Kasumi-1 (cell line): ENCODE results near the gene LAPTM5.
A peak's percentile ranks its signal among the peaks of the same experiment; 100 is the strongest.

Source experiments
- DNase-seq, 2 experiments: peaks; one replicate each; lab custom pipeline; 2025; lab: John Stamatoyannopoulos, UW

Gene LAPTM5

DNA sequence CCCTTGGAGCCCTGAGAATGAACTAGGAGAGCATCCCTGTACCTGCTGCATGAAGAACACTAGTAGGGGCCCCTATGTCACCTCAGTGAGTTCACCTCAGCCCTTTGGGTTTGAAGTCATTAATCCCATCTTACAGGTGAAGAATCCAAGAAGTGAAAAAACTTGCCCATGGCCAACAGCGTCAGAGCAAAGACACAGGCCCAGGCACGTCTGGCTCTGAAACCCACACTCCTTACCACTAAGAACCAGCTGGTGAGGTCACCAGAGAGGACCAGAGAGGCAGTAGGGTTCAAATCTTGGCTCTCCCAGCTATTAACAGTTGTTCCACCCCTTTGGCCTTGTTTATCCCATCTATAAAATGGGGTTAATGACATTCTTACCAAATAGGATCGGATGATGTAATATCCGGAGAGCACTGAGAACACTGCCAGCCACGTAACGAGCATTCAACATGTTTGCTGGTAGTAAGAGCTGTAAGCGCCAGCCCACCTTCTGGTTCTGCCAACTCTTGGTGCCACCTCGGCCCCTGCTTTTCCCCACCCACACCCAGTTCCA is 43.0 kb downstream of the LAPTM5 start:
- no peak for DNase-seq

DNA sequence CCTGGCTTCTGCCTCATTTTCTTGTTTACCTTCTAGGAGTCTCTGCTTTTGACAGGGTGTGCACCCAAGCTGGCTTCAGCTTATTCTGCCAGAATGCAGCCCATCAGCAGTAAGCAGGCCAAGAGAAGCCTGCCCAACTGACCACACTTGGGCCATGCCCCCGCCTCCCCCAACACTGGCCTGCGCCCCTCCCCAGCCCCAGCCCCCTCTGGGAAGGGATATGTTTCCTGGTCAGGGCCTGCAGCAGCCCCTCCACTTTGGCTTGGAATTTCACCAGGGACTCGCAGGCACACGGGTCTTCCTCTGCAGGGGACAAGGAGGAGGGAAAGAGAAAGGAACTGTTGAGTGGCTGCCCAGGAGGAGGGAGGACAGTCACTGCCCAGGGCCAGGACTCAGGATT is 43.5 kb downstream of the LAPTM5 start:
- DNase-seq = no peak

DNA sequence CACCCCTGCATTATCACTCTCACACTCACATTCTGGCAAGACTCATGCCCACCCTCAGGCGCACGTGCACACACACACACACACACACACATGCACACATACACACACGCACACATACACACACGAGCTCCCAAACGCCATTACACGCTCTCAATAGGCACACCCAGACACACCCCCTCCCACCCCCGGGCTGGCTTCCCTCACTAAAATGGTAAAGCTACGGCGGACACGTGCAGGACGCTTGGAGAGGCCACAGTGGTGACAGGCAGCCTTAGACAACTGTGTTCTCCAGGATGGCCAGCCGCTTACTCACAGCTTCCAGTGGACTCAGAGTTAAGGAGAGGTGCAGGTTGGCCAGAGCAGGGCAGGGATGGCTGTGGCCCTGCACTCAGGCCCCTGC is 44.3 kb downstream of the LAPTM5 start:
- no peak for DNase-seq

DNA sequence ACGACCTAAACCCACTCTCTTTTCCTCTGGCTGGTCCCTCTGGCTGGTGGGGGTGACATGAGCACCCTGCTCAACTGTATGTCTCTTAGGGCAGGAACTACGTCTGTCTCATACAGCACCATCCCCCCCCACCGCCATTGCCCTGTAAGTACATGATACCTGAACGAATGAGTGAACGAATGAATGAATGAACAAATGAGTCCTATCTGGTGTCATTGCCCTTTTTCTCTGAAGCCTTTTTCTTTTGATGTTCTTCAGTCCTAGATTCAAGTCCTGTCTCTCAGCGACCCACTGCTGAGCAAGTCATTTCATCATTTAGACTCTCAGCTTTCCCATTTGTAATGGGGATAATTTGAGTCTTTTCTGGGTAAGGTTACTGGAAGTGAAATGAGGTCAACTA is 45.0 kb downstream of the LAPTM5 start:
- no peak for DNase-seq

DNA sequence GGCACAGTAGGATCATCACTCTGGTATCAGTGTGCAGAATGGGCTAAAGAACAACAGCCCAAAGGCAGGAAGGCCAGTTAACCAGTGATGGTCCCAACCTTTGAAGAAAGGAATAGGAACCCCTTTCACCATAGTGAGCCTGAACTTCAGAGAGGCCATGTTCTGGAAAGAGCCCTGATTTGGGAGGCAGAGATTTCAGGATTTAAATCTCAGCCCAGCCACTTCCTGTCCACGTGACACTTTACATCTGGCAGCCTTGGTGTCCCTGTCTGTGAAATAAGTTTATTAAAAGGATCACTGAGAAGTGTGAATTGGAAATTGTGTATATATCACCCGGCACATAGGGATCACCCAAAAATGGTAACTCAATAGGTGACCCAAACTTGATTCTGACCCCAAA is 47.2 kb downstream of the LAPTM5 start:
- DNase-seq = no peak

DNA sequence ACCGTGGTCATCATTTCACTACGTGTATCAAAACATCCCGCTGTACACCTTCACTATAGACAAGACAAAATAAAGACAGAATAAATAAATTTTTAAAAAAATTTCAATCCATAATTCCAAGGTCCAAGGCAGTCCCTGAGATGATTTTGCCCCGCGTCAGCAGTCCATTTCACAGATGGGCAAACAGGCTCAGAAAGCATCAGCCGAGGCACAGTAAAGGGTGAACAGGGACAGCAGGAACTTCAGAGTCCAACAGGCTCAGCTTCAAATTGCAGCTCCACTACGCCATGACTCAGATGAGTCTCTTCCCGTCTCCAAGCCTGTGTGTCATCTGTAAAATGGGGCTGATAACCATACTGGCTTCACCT is 49.2 kb downstream of the LAPTM5 start:
- DNase-seq = no peak

DNA sequence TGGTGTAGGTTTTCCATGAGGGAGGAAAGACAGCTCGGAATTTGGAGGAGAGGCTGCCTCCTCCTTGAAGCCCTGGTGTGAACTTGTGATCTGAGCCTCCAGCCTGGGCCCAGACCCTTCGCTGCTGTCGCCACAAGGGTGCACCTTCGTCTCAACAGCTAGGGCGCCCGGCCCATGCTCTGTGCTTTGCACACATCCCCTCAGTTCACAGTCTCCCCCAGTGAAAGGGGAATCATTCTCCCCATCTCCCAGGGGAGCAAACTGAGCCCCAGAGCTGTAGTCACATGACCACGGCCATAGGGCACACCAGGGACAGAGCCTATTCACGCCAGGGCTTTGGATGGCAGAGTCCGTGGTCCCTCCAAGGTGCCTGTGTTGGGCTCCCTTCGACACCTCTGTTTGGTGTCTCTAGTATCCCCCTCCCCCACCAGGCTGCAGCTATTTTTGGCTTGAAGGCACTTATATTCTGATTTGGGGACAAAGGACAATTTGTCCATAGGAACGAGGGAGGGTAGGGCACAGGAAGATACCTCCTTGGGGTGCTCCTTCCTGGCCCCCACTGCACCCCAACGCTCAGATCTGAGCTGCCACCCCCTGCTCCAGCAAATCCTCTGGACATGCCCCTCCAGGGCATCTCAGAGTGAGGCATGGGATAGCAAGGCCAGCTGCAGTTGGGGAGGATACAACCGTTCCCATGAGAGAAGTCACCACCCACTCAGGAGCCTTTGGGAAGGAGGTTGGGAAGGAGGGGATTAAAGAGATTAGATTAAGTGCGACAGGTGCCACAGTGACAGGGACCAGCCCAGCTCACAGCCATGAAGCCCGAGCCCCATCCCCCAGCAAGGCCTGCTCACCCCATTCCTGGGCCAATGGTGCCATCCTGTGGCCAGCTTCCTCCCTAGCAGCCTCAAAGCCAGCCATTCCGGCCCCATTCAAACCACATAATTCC is 49.9 kb downstream of the LAPTM5 start:
- DNase-seq = peak; percentile 46 to 48

DNA sequence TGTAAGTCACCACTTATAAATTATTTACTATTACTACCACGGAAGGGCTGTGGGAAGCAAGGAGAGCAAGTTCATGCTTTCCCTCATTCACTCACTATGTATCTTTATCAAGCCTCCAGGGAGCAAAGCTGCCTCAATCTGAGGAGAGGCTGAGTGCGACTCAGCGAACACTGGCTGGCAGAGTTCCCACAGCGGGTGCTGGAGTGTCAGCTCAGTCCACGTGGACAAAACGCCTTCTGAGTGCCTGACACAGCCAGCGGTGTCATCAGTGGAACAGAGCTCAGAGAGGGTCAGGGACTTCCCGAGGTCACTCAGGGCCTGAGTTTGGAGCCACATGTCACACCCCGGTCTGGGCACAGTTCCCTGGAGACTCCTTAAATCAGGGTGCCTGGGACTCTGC is 51.0 kb downstream of the LAPTM5 start:
- no peak for DNase-seq

DNA sequence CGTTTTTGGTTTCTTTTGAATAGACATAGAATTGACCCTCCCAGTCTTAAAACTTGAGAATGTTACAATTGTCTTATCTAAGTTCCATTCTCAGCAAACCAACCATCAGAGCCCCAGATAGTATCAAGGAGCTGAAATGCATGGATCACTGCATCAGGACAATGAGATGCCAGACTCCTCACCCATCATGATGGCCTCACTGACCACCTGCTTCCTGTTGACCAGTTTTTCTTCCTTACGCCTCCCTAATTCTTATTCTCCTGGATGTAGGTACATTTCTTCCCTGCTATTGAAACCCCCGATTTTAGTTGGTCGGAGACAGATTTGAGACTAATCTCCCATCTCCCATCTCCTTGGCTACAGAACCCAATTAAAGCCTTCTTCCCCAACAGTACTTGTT is 51.9 kb downstream of the LAPTM5 start:
- no peak for DNase-seq

DNA sequence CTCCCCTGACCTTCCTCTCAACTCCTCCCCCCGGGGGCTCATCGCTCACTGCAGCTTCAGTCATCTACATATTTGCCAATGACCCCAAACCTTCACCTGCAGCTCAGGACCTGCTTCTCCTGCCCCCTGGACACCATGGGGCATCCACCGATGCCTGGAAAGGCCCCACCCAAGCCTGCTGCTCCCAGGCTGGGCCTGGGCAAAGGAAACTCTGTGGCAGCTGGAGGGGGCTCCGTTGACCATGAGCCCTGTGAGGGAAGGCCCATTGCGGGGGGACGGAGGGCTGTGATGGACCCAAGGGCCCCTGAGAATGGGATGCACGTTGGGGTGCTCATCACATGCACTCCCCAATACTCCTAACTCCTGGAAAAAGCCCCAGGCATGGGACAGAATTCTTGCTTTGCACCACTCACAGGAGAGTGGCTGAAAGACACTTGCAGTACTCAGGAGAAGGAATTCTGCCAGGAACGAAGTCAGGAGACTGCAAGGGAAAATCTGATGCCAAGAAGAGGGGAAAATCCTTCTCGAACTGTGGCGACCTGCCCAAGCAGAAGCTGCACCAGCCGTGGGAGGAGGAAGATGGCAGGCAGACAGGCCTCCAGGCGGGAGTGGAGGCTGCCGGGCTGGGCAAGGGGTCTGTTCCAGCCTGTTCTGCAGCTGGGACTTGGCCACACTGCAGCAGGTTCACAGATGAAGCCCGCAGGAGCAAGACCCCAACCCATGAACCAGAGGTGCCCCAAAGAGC is 52.6 kb downstream of the LAPTM5 start:
- no peak for DNase-seq

DNA sequence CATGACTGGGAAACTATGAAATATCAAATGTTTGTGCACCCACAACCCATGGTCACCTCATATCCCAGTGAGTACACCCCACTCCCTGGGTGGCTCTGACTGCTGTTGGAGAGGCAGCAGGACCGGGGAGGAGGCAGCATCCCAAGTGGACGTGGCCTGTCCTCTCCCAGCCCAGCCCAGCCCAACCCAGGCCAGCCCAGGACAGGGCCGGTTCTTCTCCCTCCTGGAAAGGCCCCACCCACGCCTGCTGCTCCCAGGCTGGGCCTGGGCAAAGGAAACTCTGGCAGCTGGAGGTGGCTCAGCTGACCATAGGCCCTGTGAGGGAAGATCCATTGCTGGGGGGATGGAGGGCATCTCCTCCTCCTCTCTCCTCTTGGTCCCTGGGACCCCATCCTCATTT is 53.3 kb downstream of the LAPTM5 start:
- no peak for DNase-seq

DNA sequence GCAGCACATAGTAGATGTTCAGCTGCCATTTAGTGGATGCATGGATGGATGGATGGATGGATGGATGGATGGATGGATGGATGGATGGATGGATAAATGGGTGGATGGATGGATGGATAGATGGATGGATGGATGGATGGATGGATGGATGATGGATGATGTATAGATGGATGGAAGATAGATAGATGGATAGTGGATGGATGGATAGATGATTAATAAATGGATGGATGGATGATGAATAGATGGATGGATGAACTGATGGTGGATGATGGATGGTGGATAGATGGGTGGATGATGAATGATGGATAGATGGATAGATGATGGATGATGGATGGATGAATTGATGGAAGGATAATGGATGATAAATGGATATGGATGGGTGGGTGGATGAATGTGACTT is 54.8 kb downstream of the LAPTM5 start:
- DNase-seq = no peak

DNA sequence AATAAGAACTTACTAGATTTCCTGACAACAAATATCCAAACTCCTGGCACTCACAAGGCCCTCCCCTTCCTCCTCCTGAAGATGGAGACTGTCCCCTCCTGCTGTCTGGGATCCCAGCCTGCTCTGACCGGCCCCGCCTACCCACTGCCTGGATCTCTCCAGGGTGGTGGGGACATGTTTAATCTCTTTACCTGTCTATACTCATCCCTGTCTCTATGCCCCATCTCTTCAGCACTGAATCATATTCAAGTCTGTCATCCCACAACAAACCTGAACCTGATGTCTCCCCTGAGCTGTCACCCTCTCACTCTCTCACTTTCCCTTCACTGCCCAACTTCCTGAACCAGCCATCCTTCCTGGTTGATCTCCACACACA is 56.3 kb downstream of the LAPTM5 start:
- DNase-seq = no peak

DNA sequence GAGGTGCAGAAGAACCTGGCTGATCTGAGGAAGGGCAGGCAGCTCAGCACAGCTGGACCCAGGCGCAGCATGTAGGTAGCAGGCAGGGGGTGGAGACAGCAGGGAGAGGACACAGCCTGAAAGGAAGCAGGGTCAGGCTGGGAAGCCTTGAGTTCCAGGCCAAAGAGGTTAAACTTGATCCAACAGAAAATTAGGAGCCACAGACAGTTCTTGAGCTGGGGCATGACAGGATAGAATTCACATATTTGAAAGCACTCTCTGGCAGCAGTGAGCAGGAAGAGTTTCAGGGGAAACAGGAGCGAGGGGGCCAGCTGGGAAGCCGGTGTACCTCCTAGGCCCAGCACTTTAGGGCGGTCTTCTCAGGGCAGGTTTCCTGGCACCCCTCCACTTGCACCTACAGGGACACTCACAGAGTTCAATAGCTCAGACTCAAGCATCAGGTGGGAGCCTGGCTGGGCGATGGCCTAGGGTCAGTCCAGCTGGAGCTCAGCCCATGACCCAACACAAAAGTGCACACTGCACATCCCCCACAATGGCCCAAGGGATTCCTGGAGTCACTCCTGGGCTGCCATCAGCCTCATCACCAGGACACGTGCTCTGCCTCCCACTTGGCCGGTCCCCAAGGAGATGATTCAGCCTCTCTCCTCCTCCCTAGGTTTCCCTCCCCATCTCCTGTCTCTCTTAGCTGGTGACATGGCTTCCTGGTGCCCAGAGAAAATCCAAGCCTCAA is 56.9 kb downstream of the LAPTM5 start:
- no peak for DNase-seq

DNA sequence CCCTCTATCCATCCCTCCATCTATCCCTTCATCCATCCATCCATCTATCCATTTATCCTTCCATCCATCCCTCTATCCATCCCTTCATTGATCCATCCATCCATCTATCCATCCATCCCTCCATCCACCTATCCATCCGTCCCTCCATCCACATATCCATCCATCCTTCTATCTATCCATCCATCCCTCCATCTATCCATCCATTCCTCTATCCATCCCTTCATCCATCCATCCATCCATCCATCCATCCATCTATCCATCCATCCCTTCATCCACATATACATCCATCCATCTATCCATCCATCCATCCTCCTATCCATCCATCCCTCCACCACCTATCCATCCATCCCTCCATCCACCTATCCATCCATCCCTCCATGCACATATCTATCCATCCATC is 57.8 kb downstream of the LAPTM5 start:
- DNase-seq = no peak

DNA sequence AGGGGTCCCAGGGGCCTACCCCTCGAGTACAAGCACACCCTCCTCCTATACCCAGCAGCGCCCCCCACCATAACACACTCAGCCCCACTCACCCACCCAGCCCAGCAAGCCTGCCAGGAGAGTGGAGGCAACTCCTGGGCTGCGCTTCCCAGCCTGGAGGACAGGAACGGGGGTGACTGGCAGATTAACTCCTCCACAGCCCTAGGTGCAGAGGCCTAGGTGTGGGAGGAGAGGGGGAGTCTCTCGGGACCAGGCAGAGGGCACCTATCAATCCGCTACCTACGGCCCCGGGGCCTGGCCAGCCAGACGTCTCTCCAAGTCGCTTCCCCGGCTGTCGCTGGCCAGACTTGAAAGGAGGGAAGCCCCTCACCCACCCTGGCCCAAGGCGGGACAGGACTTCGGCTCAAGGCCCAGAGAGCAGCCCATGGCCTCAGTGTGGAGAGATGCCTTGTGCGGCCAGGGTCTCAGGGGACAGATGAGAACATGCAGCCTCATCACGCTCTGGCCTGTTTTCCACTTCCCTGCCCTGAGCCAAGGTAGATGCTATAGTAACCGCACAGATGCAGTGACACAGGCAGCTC is 59.1 kb downstream of the LAPTM5 start:
- no peak for DNase-seq

DNA sequence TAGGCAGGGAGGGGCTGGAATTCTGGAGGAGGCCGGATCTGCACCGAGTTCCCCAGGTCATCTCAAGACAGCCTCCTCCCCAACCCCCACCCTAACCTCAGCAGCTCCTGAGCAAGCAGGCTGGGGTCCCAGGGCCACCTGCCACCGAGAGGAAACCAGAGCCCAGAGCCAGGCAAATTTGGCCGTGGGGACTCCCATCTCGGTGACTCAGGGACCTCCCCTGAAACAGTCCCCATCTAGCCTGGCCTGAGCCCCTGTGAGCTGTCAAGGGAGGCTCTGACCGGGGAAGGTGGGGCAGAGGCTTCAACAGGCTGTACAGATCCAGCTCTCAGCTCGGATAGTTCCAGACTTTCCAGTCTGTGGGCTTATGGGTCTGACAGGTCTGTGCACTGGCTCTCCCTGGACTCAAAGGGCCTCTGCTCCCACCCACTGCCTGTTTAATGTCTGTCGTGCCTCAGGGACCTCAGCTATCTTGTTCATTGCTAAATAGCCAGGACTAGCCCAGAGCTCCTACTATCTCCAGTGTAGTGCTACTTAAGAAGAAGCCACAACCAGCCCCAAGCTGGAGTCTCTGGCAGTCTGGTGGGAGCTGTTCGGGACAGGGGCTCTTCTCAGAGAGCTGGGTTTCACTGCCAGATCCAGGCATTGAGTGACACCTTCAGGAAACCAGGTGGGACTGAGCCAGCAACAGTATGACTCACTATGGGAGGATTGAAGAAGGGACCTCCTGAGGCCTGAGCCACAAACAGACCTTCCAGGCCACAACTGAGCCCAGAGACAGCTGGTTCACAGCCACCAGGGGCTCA is 59.8 kb downstream of the LAPTM5 start:
- no peak for DNase-seq

DNA sequence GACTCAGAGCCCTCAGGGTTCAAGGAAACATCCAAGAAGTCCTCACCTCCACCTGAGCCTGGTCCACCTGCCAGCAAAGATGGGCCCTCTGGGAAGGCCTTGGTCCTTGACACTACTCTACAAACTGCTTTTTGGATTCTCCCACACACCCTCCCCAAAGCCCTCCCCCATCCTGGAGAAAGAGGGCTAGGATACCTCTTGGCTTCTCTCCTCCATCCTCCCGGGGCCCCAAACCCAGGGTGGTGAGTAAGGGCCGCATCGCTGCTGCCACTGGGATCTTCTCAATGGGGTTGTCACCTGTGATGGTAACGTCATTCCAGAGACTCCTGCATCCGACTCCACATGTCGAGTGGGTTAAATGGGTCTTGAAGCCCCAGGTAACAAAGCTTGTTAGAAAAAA is 60.7 kb downstream of the LAPTM5 start:
- no peak for DNase-seq

DNA sequence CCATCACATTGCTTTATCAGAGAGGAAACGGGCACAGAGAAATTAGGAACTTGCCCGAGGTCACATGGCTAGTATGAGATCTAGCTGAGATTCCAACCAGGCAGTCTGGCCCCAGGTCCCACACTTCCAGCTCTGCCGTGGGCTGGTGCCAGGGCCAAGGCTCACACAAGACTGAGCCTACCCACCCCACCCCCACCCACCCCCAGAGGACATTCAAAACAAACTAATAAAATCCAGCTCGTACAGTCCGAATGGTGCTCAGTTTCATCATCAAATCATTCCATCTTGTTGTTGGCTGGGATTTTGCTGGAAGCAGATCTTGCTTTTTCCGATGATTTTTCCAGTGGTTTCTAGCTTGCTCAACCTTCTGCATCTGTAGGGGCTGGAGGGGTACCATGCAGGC is 62.1 kb downstream of the LAPTM5 start:
- DNase-seq = no peak

DNA sequence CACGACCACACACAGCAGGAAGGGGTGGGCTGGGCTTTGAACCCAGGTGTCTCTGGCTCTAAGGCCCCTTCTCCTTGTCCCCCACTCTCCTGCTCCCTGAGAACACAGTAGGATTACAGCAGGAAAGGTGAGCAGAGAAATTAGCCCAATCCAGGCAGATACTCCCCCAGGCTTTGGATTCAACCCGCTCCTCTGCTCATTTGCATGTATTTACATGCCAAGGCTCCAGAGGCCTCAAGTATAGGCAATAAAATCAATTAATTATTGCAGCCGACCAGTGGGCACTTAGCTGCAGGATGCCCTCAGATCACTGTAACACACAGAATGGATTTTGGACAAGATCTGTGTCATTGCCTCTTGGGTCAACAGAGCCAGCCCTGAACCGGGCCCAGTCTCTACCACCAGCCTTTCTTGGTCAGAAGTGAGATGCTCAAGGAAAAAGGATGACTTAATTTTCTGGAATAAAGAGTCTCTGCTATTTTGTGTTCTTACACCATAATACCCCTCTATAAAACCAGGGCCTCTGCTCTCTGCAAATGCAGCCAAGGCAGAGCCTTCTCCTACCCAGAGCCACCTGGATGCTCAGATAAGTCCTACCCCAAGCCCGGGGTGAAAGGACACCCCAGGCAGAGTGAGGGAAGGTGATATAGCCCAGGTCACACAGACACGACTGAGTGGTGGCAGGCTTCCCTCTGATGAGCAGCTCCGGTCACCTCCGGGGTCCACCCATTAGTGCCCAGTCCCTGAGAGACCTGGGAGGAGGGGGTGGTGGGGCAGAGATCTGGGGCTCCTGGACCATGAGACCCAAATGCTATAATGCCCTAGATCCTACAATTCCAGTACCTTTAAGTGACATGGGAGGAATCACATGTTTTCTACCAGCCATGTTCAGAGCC is 63.0 kb downstream of the LAPTM5 start:
- no peak for DNase-seq
